ENCODE data around the gene REM2.
"Not testable (repeated sequence)": the region's sequence is repeated elsewhere in the genome, so short reads cannot be mapped to it uniquely, and the experiment has no call there.

REM2 gene

GRCh38 chr14:22849212-22849819 is 33.7 kb upstream of the REM2 start:
- peak; percentile 87 for DNase-seq

GRCh38 chr14:22850944-22851764 is 31.9 kb upstream of the REM2 start:
- peak; percentile 93 for DNase-seq

GRCh38 chr14:22852178-22852577 is 30.8 kb upstream of the REM2 start:
- not testable (repeated sequence) for DNase-seq

- DNase-seq = no peak
Observed at GRCh38 chr14:22852599-22852939, 30.5 kb upstream of the REM2 start.

GRCh38 chr14:22852940-22853767 is 29.9 kb upstream of the REM2 start:
- DNase-seq = peak; percentile 95

GRCh38 chr14:22854296-22854695 is 28.7 kb upstream of the REM2 start:
- DNase-seq = not testable (repeated sequence)

- no peak for DNase-seq
Observed at GRCh38 chr14:22854963-22855724, 27.9 kb upstream of the REM2 start.

- DNase-seq = no peak
Observed at GRCh38 chr14:22856428-22856827, 26.6 kb upstream of the REM2 start.

GRCh38 chr14:22860377-22860776 is 22.6 kb upstream of the REM2 start:
- DNase-seq = not testable (repeated sequence)

GRCh38 chr14:22861651-22862050 is 21.4 kb upstream of the REM2 start:
- no peak for DNase-seq

- DNase-seq = no peak
Observed at GRCh38 chr14:22864979-22865378, 18.0 kb upstream of the REM2 start.

GRCh38 chr14:22865424-22866405 is 17.3 kb upstream of the REM2 start:
- DNase-seq = no peak

GRCh38 chr14:22866874-22867273 is 16.1 kb upstream of the REM2 start:
- DNase-seq = no peak

- no peak for DNase-seq
Observed at GRCh38 chr14:22870811-22871223, 12.2 kb upstream of the REM2 start.

GRCh38 chr14:22871224-22872032 is 11.6 kb upstream of the REM2 start, which contains the start of gene LRP10:
LRP10 (plus strand) TSS chr14:22871740; CDS start chr14:22872304, 564 bp downstream.
- peak; percentile 95 for DNase-seq

- DNase-seq = peak; percentile 89
Observed at GRCh38 chr14:22872033-22872832, 10.8 kb upstream of the REM2 start.

- DNase-seq = no peak
Observed at GRCh38 chr14:22872833-22873520, 10.0 kb upstream of the REM2 start.

GRCh38 chr14:22875003-22875747 is 7.8 kb upstream of the REM2 start:
- DNase-seq = no peak
